Measurements from ENCODE around the gene ZNRF3.

The ZNRF3 gene

DNA sequence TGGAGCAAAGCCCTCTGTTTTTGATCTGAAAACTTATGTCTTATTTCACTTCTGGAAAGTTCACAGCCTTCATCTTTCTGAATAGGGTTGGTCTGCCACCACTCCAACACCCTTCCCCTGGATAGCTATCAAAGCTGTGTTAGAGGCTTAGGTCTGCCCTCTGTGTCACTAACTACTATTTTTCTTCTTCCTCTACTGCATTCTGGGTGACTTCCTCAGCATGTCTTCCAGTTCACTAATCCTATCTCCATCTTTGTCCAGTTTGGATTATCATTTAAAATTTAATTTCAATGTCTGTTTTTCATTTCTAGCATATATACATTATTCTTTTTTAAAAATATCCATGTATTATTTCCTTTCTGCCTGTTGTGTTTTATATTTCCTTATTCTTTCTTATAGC, 84.6 kb downstream of the ZNRF3 start:
- no peak overlapping the region for H3K9ac ChIP-seq (ENCODE audit: insufficient read length, low read depth)
- TF ChIP-seq SUZ12 (IDR thresholded peaks at IDR 0.05; ENCODE audit: extremely low read depth, insufficient read depth, insufficient read length), result no peak
- no peak for TF ChIP-seq YY1 (IDR thresholded peaks at IDR 0.05; ENCODE audit: insufficient read depth, insufficient read length)
- no peak for TF ChIP-seq ZNF274 (IDR thresholded peaks at IDR 0.05; ENCODE audit: low read depth, low read length)
- H3K4me1 ChIP-seq (ENCODE audit: insufficient read depth, insufficient read length), result no peaks in the 10 kb centered on the region
- no peak for DNase-seq (ENCODE audit: low read depth, low spot score)
- no peak overlapping the region for H3K4me3 ChIP-seq (ENCODE audit: insufficient read length, low read depth)
- no peaks in the 10 kb centered on the region for H3K27me3 ChIP-seq (ENCODE audit: insufficient read depth, insufficient read length)
- peaks cover 6% of the 10 kb centered on the region for H3K36me3 ChIP-seq (ENCODE audit: insufficient read depth, insufficient read length, low read length)
- no peaks in the 10 kb centered on the region for H3K9me3 ChIP-seq (ENCODE audit: insufficient read depth, low read length)

DNA sequence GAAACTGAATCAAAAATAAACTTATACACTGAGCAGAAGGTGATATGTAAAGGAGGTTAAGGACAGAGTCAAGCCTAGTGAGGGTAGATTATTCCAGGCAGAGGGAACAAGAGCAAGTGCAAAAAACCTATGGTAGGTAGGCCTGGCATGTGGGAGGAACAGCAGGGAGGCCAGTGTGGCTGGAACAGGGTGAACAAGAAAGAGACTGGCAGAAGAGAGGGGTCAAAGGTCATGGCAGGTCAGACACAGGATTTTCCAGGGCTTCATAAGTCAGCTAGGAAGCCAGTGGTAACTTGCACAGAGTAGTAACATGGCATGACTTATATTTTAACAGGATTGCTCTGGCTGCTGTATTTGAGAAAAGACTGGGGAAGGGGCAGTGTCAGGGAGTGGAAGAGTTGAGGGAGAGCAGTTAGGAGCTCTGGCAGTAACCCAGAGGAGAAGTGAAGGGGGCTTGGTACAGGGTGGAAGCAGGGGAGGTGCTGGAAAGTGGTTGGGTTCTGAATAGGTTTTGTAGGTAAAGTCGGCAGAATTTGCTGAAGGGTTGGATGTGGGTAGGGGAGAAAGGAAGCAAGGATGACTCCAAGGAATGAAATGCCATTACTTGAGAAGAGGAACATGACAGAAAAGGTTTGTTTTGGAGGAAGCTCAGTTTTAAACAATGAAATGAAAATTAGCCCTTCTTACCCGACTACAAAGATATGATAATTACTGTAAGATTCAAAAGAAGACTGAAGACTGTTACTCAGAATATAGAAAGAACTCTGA, 86.2 kb downstream of the ZNRF3 start:
- Histone ChIP-seq H3K4me1 (ENCODE audit: insufficient read depth, insufficient read length) (no peaks in the 10 kb centered on the region), H3K36me3 (ENCODE audit: insufficient read depth, insufficient read length, low read length) (peaks cover 3% of the 10 kb centered on the region), H3K4me3 (ENCODE audit: insufficient read length, low read depth) (no peak overlapping the region), H3K9ac (ENCODE audit: insufficient read length, low read depth) (no peak overlapping the region), H3K9me3 (ENCODE audit: insufficient read depth, low read length) (no peaks in the 10 kb centered on the region), H3K27me3 (ENCODE audit: insufficient read depth, insufficient read length) (no peaks in the 10 kb centered on the region)
- DNase-seq (ENCODE audit: low read depth, low spot score), result no peak
- TF ChIP-seq SUZ12 (IDR thresholded peaks at IDR 0.05; ENCODE audit: extremely low read depth, insufficient read depth, insufficient read length), result no peak
- TF ChIP-seq ZNF274 (IDR thresholded peaks at IDR 0.05; ENCODE audit: low read depth, low read length), result no peak
- no peak for TF ChIP-seq YY1 (IDR thresholded peaks at IDR 0.05; ENCODE audit: insufficient read depth, insufficient read length)

DNA sequence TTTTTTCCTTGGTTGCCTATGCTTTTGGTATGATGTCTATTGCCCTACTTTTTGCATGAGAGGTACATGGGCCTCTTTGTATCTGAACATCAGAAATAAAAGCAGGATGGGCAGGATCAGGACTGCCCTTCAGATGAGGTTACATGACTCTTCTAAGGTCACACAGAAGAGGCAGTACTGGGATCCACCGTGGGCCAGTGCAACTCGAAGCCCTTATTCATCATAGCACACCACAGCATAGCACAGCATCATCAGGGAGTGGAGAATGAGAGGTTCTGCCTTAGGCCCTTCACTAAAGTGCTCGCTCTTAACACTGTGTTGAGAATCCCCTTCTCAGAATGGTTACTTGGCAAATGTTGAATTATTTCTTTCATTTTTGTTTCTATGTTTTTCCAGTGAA, 90.0 kb downstream of the ZNRF3 start:
- no peak for TF ChIP-seq ZNF274 (IDR thresholded peaks at IDR 0.05; ENCODE audit: low read depth, low read length)
- TF ChIP-seq SUZ12 (IDR thresholded peaks at IDR 0.05; ENCODE audit: extremely low read depth, insufficient read depth, insufficient read length), result no peak
- no peak for TF ChIP-seq YY1 (IDR thresholded peaks at IDR 0.05; ENCODE audit: insufficient read depth, insufficient read length)

DNA sequence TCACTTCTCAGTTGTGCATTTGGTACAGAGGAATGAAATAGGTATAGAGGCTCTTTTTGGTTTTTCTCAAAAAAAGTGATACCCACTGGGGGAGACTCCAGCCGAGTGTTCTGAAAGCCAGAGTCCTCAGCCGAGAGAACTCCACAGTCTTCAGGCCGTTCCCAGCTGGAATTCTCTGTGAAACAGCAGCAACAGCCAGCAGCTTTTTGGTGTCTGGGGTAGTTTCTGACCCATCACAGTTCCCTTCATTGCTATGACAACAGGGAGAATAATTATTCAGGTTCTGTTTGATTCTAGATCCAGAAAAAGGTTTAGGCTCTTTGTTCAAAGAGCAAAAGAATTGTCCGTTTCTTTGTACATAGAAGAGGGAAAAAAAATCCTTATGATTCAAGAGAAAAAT, 93.7 kb downstream of the ZNRF3 start:
- Histone ChIP-seq H3K4me3 (ENCODE audit: insufficient read length, low read depth) (no peak overlapping the region), H3K9me3 (ENCODE audit: insufficient read depth, low read length) (no peaks in the 10 kb centered on the region), H3K36me3 (ENCODE audit: insufficient read depth, insufficient read length, low read length) (no peaks in the 10 kb centered on the region), H3K4me1 (ENCODE audit: insufficient read depth, insufficient read length) (no peaks in the 10 kb centered on the region), H3K9ac (ENCODE audit: insufficient read length, low read depth) (no peak overlapping the region), H3K27me3 (ENCODE audit: insufficient read depth, insufficient read length) (no peaks in the 10 kb centered on the region)
- DNase-seq (ENCODE audit: low read depth, low spot score), result no peak
- TF ChIP-seq ZNF274 (IDR thresholded peaks at IDR 0.05; ENCODE audit: low read depth, low read length) (no peak), YY1 (IDR thresholded peaks at IDR 0.05; ENCODE audit: insufficient read depth, insufficient read length) (no peak), SUZ12 (IDR thresholded peaks at IDR 0.05; ENCODE audit: extremely low read depth, insufficient read depth, insufficient read length) (no peak)

More for the DNA sequence above, 90.0 kb downstream of the ZNRF3 start:
- Histone ChIP-seq H3K27me3 (ENCODE audit: insufficient read depth, insufficient read length) (no peaks in the 10 kb centered on the region), H3K36me3 (ENCODE audit: insufficient read depth, insufficient read length, low read length) (no peaks in the 10 kb centered on the region), H3K9ac (ENCODE audit: insufficient read length, low read depth) (no peak overlapping the region), H3K9me3 (ENCODE audit: insufficient read depth, low read length) (no peaks in the 10 kb centered on the region), H3K4me1 (ENCODE audit: insufficient read depth, insufficient read length) (no peaks in the 10 kb centered on the region), H3K4me3 (ENCODE audit: insufficient read length, low read depth) (no peak overlapping the region)
- DNase-seq (ENCODE audit: low read depth, low spot score), result no peak

DNA sequence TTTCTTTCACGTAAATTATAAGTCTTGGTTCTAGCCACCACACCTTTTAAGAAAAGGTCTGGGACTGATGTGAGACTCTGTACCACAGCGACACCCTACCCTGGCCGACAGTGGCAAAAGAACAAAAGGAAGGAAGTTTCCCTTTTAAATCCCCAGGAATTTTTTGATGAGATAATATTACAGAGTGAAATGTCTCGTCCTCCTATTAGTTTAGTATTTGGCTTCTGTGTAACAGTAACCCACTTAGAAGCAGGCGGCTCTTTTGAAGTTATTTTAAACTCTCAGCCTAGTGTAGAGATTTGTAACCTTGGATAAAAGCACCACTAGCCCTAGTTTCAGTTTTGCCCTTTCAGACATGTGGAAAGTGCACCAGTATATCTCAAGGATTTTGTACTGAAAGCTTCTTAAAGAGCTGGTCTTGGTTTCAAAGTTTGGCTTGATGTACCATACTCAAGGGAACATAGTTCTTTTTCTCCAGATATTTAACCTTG, 94.2 kb downstream of the ZNRF3 start:
- Histone ChIP-seq H3K27me3 (ENCODE audit: insufficient read depth, insufficient read length) (no peaks in the 10 kb centered on the region), H3K4me3 (ENCODE audit: insufficient read length, low read depth) (no peak overlapping the region), H3K4me1 (ENCODE audit: insufficient read depth, insufficient read length) (no peaks in the 10 kb centered on the region), H3K9me3 (ENCODE audit: insufficient read depth, low read length) (no peaks in the 10 kb centered on the region), H3K36me3 (ENCODE audit: insufficient read depth, insufficient read length, low read length) (no peaks in the 10 kb centered on the region), H3K9ac (ENCODE audit: insufficient read length, low read depth) (no peak overlapping the region)
- no peak for DNase-seq (ENCODE audit: low read depth, low spot score)
- TF ChIP-seq YY1 (IDR thresholded peaks at IDR 0.05; ENCODE audit: insufficient read depth, insufficient read length), result no peak
- TF ChIP-seq SUZ12 (IDR thresholded peaks at IDR 0.05; ENCODE audit: extremely low read depth, insufficient read depth, insufficient read length), result no peak
- no peak for TF ChIP-seq ZNF274 (IDR thresholded peaks at IDR 0.05; ENCODE audit: low read depth, low read length)

DNA sequence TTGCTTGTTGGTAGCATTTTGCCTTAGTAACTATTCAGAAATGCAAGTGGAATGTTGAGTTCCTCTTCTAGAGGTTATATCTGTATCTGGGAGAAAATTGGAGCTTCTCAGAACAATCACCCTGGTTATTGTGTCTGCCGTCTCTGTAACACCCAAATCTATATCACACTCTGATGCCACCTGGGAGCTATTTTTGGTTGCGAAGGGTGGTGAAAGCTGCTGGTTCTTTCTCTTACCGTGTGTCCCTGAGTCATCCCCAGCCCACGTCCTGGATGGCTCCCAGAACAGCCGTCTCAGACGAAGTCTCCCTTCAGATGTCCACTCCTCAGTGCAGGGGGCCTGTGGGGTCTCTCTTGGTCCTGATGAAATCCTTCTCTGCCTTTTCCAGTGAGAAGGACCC, 94.8 kb downstream of the ZNRF3 start:
- Histone ChIP-seq H3K4me3 (ENCODE audit: insufficient read length, low read depth) (no peak overlapping the region), H3K9me3 (ENCODE audit: insufficient read depth, low read length) (no peaks in the 10 kb centered on the region), H3K4me1 (ENCODE audit: insufficient read depth, insufficient read length) (no peaks in the 10 kb centered on the region), H3K27me3 (ENCODE audit: insufficient read depth, insufficient read length) (no peaks in the 10 kb centered on the region), H3K36me3 (ENCODE audit: insufficient read depth, insufficient read length, low read length) (no peaks in the 10 kb centered on the region), H3K9ac (ENCODE audit: insufficient read length, low read depth) (no peak overlapping the region)
- TF ChIP-seq ZNF274 (IDR thresholded peaks at IDR 0.05; ENCODE audit: low read depth, low read length), result no peak
- no peak for TF ChIP-seq SUZ12 (IDR thresholded peaks at IDR 0.05; ENCODE audit: extremely low read depth, insufficient read depth, insufficient read length)
- no peak for TF ChIP-seq YY1 (IDR thresholded peaks at IDR 0.05; ENCODE audit: insufficient read depth, insufficient read length)
- no peak for DNase-seq (ENCODE audit: low read depth, low spot score)

DNA sequence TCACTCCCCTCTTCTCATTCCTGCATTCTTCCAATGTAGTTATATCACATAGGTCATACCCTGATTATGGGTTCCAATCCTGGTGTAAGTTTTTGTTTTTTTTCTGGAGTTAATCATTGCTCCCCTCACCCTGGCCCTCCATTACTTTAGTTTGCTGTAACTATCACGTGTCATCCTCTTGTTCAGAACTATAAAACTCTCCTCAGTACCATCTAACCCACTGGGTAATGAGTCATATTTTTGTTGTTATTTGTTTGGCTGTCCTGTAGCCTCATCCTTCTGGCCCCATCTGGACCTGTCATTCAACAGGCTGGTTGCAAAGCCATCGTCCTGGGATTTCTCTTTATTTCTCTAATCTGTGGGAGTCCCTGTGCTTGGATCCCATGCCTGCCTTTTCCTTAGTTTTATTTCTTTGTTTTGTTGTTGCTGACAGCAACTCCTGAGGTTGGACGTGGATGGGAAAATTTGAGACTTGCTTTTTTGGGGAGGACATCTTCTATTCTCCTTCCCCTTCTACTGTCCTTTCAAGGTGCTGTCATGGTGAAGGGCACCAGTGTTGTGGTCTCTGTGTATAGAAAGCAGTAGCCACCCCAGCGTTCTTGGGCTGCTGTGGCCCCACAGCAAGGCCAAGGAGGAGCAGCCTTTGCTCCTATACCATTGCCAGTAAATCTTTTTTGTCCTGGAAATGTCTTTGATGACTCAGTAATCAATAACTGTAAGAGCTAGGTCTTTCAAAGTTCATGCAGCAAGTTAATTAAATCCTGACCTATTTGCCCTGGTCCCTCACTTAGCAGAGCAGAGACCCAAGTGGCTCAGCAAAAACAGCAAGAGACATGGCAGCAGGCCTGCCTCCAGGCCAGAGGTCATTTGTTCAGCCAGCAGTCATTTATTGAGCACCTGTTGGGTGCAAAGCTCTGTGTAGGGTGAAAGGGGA, 95.8 kb downstream of the ZNRF3 start:
- Histone ChIP-seq H3K27me3 (ENCODE audit: insufficient read depth, insufficient read length) (no peaks in the 10 kb centered on the region), H3K9me3 (ENCODE audit: insufficient read depth, low read length) (no peaks in the 10 kb centered on the region), H3K4me1 (ENCODE audit: insufficient read depth, insufficient read length) (no peaks in the 10 kb centered on the region), H3K36me3 (ENCODE audit: insufficient read depth, insufficient read length, low read length) (no peaks in the 10 kb centered on the region), H3K4me3 (ENCODE audit: insufficient read length, low read depth) (no peak overlapping the region), H3K9ac (ENCODE audit: insufficient read length, low read depth) (no peak overlapping the region)
- no peak for DNase-seq (ENCODE audit: low read depth, low spot score)
- TF ChIP-seq ZNF274 (IDR thresholded peaks at IDR 0.05; ENCODE audit: low read depth, low read length), result no peak
- TF ChIP-seq YY1 (IDR thresholded peaks at IDR 0.05; ENCODE audit: insufficient read depth, insufficient read length), result no peak
- TF ChIP-seq SUZ12 (IDR thresholded peaks at IDR 0.05; ENCODE audit: extremely low read depth, insufficient read depth, insufficient read length), result no peak

Measured in NT2/D1 (cell line).